ENCODE results near the gene VANGL2.
A peak's percentile ranks its signal among the peaks of the same experiment; 100 is the strongest.

The VANGL2 gene

DNA sequence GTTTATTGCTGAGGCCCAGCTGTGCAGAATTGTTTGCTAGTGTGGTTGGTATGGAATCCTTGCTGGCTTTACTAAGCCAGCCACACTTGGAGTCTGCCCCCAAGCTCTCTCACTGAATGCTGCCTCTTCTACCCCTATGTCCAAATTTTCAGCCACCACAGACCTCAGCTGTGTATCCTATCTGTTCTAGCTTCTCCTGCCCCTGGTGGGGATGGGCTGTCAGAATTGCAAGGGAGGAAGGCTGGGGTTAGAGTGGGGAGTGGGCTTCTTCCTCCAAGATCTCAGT lies 29.1 kb upstream of the VANGL2 start:
- TF ChIP-seq, protein P1, sequence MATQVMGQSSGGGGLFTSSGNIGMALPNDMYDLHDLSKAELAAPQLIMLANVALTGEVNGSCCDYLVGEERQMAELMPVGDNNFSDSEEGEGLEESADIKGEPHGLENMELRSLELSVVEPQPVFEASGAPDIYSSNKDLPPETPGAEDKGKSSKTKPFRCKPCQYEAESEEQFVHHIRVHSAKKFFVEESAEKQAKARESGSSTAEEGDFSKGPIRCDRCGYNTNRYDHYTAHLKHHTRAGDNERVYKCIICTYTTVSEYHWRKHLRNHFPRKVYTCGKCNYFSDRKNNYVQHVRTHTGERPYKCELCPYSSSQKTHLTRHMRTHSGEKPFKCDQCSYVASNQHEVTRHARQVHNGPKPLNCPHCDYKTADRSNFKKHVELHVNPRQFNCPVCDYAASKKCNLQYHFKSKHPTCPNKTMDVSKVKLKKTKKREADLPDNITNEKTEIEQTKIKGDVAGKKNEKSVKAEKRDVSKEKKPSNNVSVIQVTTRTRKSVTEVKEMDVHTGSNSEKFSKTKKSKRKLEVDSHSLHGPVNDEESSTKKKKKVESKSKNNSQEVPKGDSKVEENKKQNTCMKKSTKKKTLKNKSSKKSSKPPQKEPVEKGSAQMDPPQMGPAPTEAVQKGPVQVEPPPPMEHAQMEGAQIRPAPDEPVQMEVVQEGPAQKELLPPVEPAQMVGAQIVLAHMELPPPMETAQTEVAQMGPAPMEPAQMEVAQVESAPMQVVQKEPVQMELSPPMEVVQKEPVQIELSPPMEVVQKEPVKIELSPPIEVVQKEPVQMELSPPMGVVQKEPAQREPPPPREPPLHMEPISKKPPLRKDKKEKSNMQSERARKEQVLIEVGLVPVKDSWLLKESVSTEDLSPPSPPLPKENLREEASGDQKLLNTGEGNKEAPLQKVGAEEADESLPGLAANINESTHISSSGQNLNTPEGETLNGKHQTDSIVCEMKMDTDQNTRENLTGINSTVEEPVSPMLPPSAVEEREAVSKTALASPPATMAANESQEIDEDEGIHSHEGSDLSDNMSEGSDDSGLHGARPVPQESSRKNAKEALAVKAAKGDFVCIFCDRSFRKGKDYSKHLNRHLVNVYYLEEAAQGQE (IDR thresholded peaks at IDR 0.05; ENCODE audit: insufficient read depth in 1 of 2, low read depth in 2 of 2, low read length in 2 of 2) = no peak
- no peak for TF ChIP-seq SIN3A (IDR thresholded peaks at IDR 0.05; ENCODE audit: borderline replicate concordance, insufficient read depth, low read length)
- no peak for TF ChIP-seq POLR2AphosphoS5 (IDR thresholded peaks at IDR 0.05; ENCODE audit: low read depth, low read length)
- TF ChIP-seq TAF1 (IDR thresholded peaks at IDR 0.05; ENCODE audit: borderline replicate concordance, insufficient read depth, low read length) = no peak
- no peak for TF ChIP-seq FOXP2 (optimal IDR thresholded peaks at IDR 0.05; ENCODE audit: borderline replicate concordance, extremely low read depth, extremely low read length, insufficient read depth)

DNA sequence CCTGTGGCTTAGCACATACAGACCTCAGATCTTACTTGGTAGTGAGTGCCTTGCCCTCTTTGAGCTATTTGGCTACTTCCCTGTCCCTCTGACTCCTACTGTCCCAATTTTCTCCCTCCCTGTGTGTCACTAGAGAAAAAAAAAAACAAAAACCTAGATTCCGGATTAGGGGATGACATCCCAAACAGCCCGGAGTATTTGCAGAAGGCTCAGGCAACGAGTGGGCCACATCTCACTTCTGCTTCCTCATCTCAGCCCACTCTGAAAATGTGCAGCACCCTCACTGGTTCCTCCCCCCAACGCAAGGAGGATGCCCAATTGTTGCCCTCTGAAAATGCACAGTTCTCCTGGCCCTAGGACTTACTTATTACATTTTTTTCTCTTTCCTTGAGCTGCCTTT lies 28.6 kb upstream of the VANGL2 start:
- TF ChIP-seq, protein P1 (IDR thresholded peaks at IDR 0.05; ENCODE audit: insufficient read depth in 1 of 2, low read depth in 2 of 2, low read length in 2 of 2) = no peak
- TF ChIP-seq FOXP2 (optimal IDR thresholded peaks at IDR 0.05; ENCODE audit: borderline replicate concordance, extremely low read depth, extremely low read length, insufficient read depth) (no peak), SIN3A (IDR thresholded peaks at IDR 0.05; ENCODE audit: borderline replicate concordance, insufficient read depth, low read length) (no peak), POLR2AphosphoS5 (IDR thresholded peaks at IDR 0.05; ENCODE audit: low read depth, low read length) (no peak), TAF1 (IDR thresholded peaks at IDR 0.05; ENCODE audit: borderline replicate concordance, insufficient read depth, low read length) (no peak)

DNA sequence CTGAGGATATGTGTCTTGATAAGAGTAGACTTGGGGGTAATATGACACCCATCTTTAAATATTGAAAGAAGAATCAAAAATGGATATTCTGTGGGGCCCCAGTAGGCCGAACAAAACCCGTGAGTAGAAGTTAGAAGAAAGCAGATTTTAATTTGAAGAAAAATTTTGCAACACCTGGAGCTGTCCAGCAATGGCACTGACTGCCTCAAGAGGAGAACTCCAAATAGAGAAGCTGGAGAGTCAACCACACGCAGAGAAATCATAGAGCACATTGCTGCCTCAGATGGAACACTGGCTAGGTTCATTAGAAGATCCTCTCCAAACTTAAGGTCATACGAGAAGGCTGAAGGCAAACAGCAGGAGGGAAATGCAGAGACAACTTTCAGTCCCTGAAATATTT lies 26.7 kb upstream of the VANGL2 start:
- TF ChIP-seq TAF1 (IDR thresholded peaks at IDR 0.05; ENCODE audit: borderline replicate concordance, insufficient read depth, low read length) = no peak
- TF ChIP-seq, protein P1 (IDR thresholded peaks at IDR 0.05; ENCODE audit: insufficient read depth in 1 of 2, low read depth in 2 of 2, low read length in 2 of 2) = peak; percentile 68 to 87

DNA sequence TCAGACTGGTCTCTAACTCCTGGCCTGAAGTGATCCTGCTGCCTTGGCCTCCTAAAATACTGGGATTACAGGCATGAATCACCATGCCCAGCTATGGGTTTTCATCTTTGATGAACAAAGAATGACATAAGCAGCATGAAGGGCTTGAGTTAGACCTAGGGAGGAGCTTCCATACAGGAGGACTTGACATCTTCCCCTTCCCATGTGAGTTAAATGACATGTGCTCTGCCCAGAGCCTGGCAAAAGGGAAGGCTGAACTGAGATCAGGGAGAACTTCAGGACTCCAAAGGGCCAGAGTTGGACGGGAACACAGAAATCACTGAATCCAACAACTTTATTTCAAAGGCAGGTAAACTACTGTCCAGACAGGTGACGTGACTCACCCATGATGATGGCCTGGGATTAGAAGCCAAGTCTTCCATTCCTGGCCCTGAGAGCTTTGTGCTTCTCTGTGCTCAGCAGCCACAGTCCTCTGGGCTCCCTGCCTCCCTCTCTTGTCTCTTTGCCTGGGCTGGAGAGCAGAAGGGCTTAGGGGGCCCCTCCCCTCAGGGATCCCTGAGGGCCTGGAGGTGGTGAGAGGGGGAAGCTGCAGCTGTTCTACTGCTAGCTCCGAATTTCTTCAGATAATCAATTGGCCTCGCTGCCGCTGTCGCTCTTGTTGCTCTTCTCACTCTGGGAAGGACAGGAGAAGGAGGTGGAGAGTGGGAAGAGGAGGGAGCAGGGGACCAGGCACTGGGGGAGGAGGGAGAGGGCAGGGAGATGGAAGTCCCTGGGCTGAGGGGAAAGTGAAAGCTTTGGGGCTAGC lies 25.9 kb upstream of the VANGL2 start:
- TF ChIP-seq SIN3A (IDR thresholded peaks at IDR 0.05; ENCODE audit: borderline replicate concordance, insufficient read depth, low read length) (no peak), POLR2AphosphoS5 (IDR thresholded peaks at IDR 0.05; ENCODE audit: low read depth, low read length) (no peak), FOXP2 (optimal IDR thresholded peaks at IDR 0.05; ENCODE audit: borderline replicate concordance, extremely low read depth, extremely low read length, insufficient read depth) (no peak), TAF1 (IDR thresholded peaks at IDR 0.05; ENCODE audit: borderline replicate concordance, insufficient read depth, low read length) (no peak)
- TF ChIP-seq, protein P1 (IDR thresholded peaks at IDR 0.05; ENCODE audit: insufficient read depth in 1 of 2, low read depth in 2 of 2, low read length in 2 of 2) = no peak
